Measurements from ENCODE around the gene ELP6.

Gene ELP6

GRCh38 chr3:47513125-47513929 is at the start of gene ELP6:
ELP6 (minus strand) TSS chr3:47513712; CDS start chr3:47513590, 122 bp downstream.
- Histone ChIP-seq H3K27ac (ENCODE audit: low read depth, low read length) (peak within 1 kb of the TSS; percentile 71), H3K9ac (ENCODE audit: low read length) (peak within 1 kb of the TSS; percentile 72), H3K4me3 (ENCODE audit: low read depth, low read length) (peak within 1 kb of the TSS; percentile 62), H3K36me3 (ENCODE audit: control insufficient read depth, insufficient read depth, low read length) (peaks cover 31% of the 10 kb centered on the region), H3K9me3 (ENCODE audit: control insufficient read depth, insufficient read depth, low read depth, low read length) (no peaks in the 10 kb centered on the region), H3K4me1 (ENCODE audit: control insufficient read depth, insufficient read depth, low read length) (peaks cover 5% of the 10 kb centered on the region), H3K27me3 (ENCODE audit: control insufficient read depth, insufficient read depth, low read length) (no peaks in the 10 kb centered on the region)

GRCh38 chr3:47556351-47556750 is 42.8 kb upstream of the ELP6 start:
- no peaks in the 10 kb centered on the region for H3K36me3 ChIP-seq (ENCODE audit: control insufficient read depth, insufficient read depth, low read length)
- no peak overlapping the region for H3K4me3 ChIP-seq (ENCODE audit: low read depth, low read length)
- H3K4me1 ChIP-seq (ENCODE audit: control insufficient read depth, insufficient read depth, low read length): no peaks in the 10 kb centered on the region
- H3K27me3 ChIP-seq (ENCODE audit: control insufficient read depth, insufficient read depth, low read length): no peaks in the 10 kb centered on the region
- H3K9ac ChIP-seq (ENCODE audit: low read length): no peak overlapping the region
- peaks cover 3% of the 10 kb centered on the region; the same call in 1 of the 2 replicates for H3K9me3 ChIP-seq (ENCODE audit: control insufficient read depth, insufficient read depth, low read depth, low read length)
- no peak overlapping the region for H3K27ac ChIP-seq (ENCODE audit: low read depth, low read length)

GRCh38 chr3:47554335-47554734 is 40.8 kb upstream of the ELP6 start:
- H3K36me3 ChIP-seq (ENCODE audit: control insufficient read depth, insufficient read depth, low read length): no peaks in the 10 kb centered on the region
- peaks cover 3% of the 10 kb centered on the region; the same call in 1 of the 2 replicates for H3K9me3 ChIP-seq (ENCODE audit: control insufficient read depth, insufficient read depth, low read depth, low read length)
- no peaks in the 10 kb centered on the region; the same call in 1 of the 2 replicates for H3K27me3 ChIP-seq (ENCODE audit: control insufficient read depth, insufficient read depth, low read length)
- no peak overlapping the region for H3K9ac ChIP-seq (ENCODE audit: low read length)
- no peak overlapping the region for H3K27ac ChIP-seq (ENCODE audit: low read depth, low read length)
- no peaks in the 10 kb centered on the region for H3K4me1 ChIP-seq (ENCODE audit: control insufficient read depth, insufficient read depth, low read length)
- no peak overlapping the region for H3K4me3 ChIP-seq (ENCODE audit: low read depth, low read length)

- Histone ChIP-seq H3K4me1 (ENCODE audit: control insufficient read depth, insufficient read depth, low read length) (no peaks in the 10 kb centered on the region), H3K4me3 (ENCODE audit: low read depth, low read length) (no peak overlapping the region), H3K27ac (ENCODE audit: low read depth, low read length) (no peak overlapping the region)
Observed at GRCh38 chr3:47553407-47553806, 39.9 kb upstream of the ELP6 start.

GRCh38 chr3:47542471-47543173 is 29.1 kb upstream of the ELP6 start:
- Histone ChIP-seq H3K4me1 (ENCODE audit: control insufficient read depth, insufficient read depth, low read length) (no peaks in the 10 kb centered on the region), H3K36me3 (ENCODE audit: control insufficient read depth, insufficient read depth, low read length) (no peaks in the 10 kb centered on the region), H3K27me3 (ENCODE audit: control insufficient read depth, insufficient read depth, low read length) (no peaks in the 10 kb centered on the region; the same call in 1 of the 2 replicates), H3K9me3 (ENCODE audit: control insufficient read depth, insufficient read depth, low read depth, low read length) (no peaks in the 10 kb centered on the region), H3K9ac (ENCODE audit: low read length) (no peak overlapping the region), H3K4me3 (ENCODE audit: low read depth, low read length) (no peak overlapping the region), H3K27ac (ENCODE audit: low read depth, low read length) (no peak overlapping the region)

More at GRCh38 chr3:47553407-47553806, 39.9 kb upstream of the ELP6 start:
- Histone ChIP-seq H3K36me3 (ENCODE audit: control insufficient read depth, insufficient read depth, low read length) (no peaks in the 10 kb centered on the region), H3K27me3 (ENCODE audit: control insufficient read depth, insufficient read depth, low read length) (no peaks in the 10 kb centered on the region; the same call in 1 of the 2 replicates), H3K9ac (ENCODE audit: low read length) (no peak overlapping the region), H3K9me3 (ENCODE audit: control insufficient read depth, insufficient read depth, low read depth, low read length) (peaks cover 3% of the 10 kb centered on the region; the same call in 1 of the 2 replicates)

- H3K27ac ChIP-seq (ENCODE audit: low read depth, low read length): no peak overlapping the region
- H3K9me3 ChIP-seq (ENCODE audit: control insufficient read depth, insufficient read depth, low read depth, low read length): no peaks in the 10 kb centered on the region
- H3K9ac ChIP-seq (ENCODE audit: low read length): no peak overlapping the region
- H3K27me3 ChIP-seq (ENCODE audit: control insufficient read depth, insufficient read depth, low read length): no peaks in the 10 kb centered on the region; the same call in 1 of the 2 replicates
- H3K36me3 ChIP-seq (ENCODE audit: control insufficient read depth, insufficient read depth, low read length): no peaks in the 10 kb centered on the region
- H3K4me3 ChIP-seq (ENCODE audit: low read depth, low read length): no peak overlapping the region
- no peaks in the 10 kb centered on the region for H3K4me1 ChIP-seq (ENCODE audit: control insufficient read depth, insufficient read depth, low read length)
Observed at GRCh38 chr3:47541583-47542108, 28.1 kb upstream of the ELP6 start.

GRCh38 chr3:47540281-47540680 is 26.8 kb upstream of the ELP6 start:
- H3K27ac ChIP-seq (ENCODE audit: low read depth, low read length): no peak overlapping the region
- H3K4me1 ChIP-seq (ENCODE audit: control insufficient read depth, insufficient read depth, low read length): no peaks in the 10 kb centered on the region
- no peaks in the 10 kb centered on the region for H3K36me3 ChIP-seq (ENCODE audit: control insufficient read depth, insufficient read depth, low read length)
- H3K9me3 ChIP-seq (ENCODE audit: control insufficient read depth, insufficient read depth, low read depth, low read length): no peaks in the 10 kb centered on the region
- H3K4me3 ChIP-seq (ENCODE audit: low read depth, low read length): no peak overlapping the region
- no peaks in the 10 kb centered on the region; the same call in 1 of the 2 replicates for H3K27me3 ChIP-seq (ENCODE audit: control insufficient read depth, insufficient read depth, low read length)
- no peak overlapping the region for H3K9ac ChIP-seq (ENCODE audit: low read length)

- no peak overlapping the region for H3K4me3 ChIP-seq (ENCODE audit: low read depth, low read length)
- H3K4me1 ChIP-seq (ENCODE audit: control insufficient read depth, insufficient read depth, low read length): no peaks in the 10 kb centered on the region
- no peaks in the 10 kb centered on the region; the same call in 1 of the 2 replicates for H3K27me3 ChIP-seq (ENCODE audit: control insufficient read depth, insufficient read depth, low read length)
Observed at GRCh38 chr3:47536967-47537366, 23.5 kb upstream of the ELP6 start.

GRCh38 chr3:47536221-47536891 is 22.8 kb upstream of the ELP6 start:
- 0 out of 2 replicates have a peak, but pooled peaks cover 5% of the 10 kb centered on the region for H3K9me3 ChIP-seq (ENCODE audit: control insufficient read depth, insufficient read depth, low read depth, low read length)
- no peaks in the 10 kb centered on the region for H3K4me1 ChIP-seq (ENCODE audit: control insufficient read depth, insufficient read depth, low read length)
- no peak overlapping the region for H3K27ac ChIP-seq (ENCODE audit: low read depth, low read length)
- H3K4me3 ChIP-seq (ENCODE audit: low read depth, low read length): no peak overlapping the region
- no peak overlapping the region for H3K9ac ChIP-seq (ENCODE audit: low read length)
- H3K27me3 ChIP-seq (ENCODE audit: control insufficient read depth, insufficient read depth, low read length): no peaks in the 10 kb centered on the region; the same call in 1 of the 2 replicates
- H3K36me3 ChIP-seq (ENCODE audit: control insufficient read depth, insufficient read depth, low read length): no peaks in the 10 kb centered on the region

More at GRCh38 chr3:47536967-47537366, 23.5 kb upstream of the ELP6 start:
- Histone ChIP-seq H3K9ac (ENCODE audit: low read length) (no peak overlapping the region), H3K9me3 (ENCODE audit: control insufficient read depth, insufficient read depth, low read depth, low read length) (0 out of 2 replicates have a peak, but pooled peaks cover 5% of the 10 kb centered on the region), H3K36me3 (ENCODE audit: control insufficient read depth, insufficient read depth, low read length) (no peaks in the 10 kb centered on the region), H3K27ac (ENCODE audit: low read depth, low read length) (no peak overlapping the region)

GRCh38 chr3:47533996-47534454 is 20.5 kb upstream of the ELP6 start:
- Histone ChIP-seq H3K27ac (ENCODE audit: low read depth, low read length) (no peak overlapping the region), H3K4me3 (ENCODE audit: low read depth, low read length) (no peak overlapping the region), H3K27me3 (ENCODE audit: control insufficient read depth, insufficient read depth, low read length) (no peaks in the 10 kb centered on the region), H3K36me3 (ENCODE audit: control insufficient read depth, insufficient read depth, low read length) (no peaks in the 10 kb centered on the region), H3K4me1 (ENCODE audit: control insufficient read depth, insufficient read depth, low read length) (no peaks in the 10 kb centered on the region), H3K9me3 (ENCODE audit: control insufficient read depth, insufficient read depth, low read depth, low read length) (0 out of 2 replicates have a peak, but pooled peaks cover 5% of the 10 kb centered on the region), H3K9ac (ENCODE audit: low read length) (no peak overlapping the region)

Data from HUES6 (cell line).